GM18499 (cell line): ENCODE data around the gene SLFN12L.
"Not testable (repeated sequence)": the region's sequence is repeated elsewhere in the genome, so short reads cannot be mapped to it uniquely, and the experiment has no call there.

Experiments
- ATAC-seq: cut with Tn5 transposase; IDR thresholded peaks from one replicate; pipeline ENCODE4 v1.9.1; 2021; ENCODE audit warnings: moderate number of reproducible peaks; ENCODE audit not compliant: insufficient read depth, unreplicated experiment

Gene SLFN12L

DNA sequence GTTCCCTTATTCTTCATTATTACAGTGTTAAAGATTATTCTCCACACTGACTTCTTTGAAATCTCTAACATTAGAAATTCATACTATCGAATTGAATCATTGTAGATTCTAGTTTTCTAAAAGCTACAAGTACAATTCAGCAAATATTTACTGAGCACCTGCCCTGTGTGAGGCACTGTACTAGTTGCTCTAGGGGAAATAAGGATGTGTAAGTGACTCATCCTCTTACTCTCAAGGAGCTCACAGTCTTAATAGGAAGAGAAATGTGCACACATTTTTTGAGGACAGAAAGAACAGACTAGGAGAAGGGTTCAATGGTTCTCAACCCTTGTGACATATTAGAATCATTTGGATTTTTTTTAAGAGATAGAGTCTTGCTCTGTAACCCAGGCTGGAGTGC, 7.7 kb upstream of the SLFN12L start:
- no peak for ATAC-seq

DNA sequence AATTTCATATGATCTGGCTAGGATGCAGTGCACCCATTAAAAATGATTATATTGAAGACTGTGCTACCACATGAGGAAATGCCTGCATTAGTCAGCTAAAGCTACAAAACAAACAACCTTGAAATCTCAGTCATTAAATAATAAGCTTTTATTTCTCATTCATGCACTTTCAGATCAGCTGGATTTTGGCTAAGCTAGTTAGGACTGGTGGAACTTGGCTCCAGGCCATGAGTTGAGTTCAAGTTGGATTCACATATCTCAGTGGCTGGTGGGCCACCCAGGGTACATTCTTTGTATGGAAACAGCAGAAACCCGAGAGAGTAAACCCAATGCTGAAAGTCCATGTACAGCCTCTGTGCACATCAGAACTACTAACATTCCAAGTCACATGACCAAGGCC, 6.4 kb upstream of the SLFN12L start:
- ATAC-seq, result no peak

DNA sequence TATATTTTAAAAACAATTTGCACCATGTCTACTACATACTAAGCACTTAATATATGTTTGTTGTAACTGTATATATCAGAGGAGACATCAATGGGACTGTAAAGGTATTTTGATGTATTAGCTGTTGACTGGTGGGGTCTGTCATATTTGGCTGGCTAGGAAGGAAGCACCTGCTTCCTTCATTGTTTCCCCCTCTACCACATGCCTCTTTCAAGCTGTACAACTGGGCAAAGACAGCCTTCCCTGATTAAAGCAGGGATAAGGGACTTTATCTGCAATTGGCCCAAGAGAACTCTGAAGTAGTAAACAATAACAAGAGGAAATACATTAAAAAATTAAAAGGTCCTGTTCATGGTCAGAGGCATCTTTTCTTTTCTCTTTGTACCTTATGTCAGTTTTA, 5.5 kb upstream of the SLFN12L start:
- no peak for ATAC-seq

DNA sequence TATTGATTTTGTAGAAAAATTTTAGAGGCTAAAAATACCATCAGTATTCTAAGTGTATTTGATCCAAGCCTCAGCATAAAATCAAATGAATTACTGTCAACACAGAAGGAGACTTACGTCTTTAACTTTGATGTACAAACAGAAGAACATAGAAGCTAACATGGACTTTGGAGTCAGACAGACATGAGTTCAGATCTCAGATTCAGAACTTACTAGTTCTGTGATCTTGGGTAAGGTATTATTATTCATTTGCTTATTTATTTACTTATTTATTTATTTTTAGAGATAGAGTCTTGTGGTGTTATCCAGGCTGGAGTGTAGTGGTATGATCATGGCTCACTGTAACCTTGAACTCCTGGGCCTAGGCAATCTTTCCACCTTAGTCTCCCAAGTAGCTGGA, 4.0 kb upstream of the SLFN12L start:
- no peak for ATAC-seq

DNA sequence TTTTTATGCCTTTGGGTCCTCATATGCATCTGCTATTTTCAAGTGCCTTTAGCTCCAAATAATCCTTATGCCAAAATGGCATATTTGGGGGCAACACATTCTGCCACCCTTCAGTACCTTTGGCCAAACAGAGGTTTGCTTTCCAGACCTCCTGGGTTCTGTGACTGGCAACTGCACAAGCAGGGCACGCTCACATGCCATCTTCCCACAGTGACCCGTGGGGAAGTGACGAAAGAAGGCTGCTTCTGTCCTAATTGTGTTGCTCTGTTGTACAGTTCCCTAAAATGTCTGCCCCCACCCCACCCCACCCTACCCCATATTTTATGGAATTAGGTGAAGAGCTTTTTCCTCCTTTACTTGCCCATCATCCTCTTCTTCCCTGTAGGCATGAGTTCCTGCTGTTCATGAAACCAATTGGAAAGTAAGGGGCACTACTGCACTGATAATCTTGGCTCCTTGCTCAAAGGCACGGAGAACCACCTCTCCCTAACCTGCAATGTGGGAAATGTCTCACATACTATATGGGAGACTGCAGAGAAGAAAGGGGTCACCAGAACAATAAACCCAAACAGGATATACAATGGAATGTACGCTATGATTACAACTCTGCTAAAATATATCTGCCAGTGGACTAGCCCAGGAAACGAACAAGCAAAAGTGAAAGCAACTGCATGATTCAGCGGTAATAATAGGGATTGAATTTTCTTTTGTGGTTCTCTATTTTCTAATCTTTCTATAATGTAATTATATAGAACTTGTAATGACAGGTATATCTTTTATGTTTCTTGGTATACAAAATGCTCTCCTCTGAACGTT, 3.3 kb upstream of the SLFN12L start:
- ATAC-seq, result no peak

DNA sequence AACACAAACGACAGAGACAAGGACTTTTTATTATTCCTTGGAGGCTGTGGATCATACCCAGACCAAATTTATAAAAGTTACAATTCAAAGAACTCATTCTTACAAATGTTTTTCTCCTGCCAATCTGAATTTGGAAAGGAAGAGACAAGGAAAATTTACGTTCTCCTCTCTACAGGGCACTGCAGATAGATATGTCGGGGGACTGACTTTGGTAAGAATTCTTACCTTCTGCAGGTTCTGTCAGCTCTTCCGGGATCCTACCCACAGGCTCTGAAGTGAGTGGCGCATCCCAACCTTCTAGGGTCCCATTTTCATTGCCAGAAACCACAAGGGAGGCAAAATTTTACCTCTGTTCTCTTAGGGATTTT, 2.2 kb upstream of the SLFN12L start:
- no peak for ATAC-seq

DNA sequence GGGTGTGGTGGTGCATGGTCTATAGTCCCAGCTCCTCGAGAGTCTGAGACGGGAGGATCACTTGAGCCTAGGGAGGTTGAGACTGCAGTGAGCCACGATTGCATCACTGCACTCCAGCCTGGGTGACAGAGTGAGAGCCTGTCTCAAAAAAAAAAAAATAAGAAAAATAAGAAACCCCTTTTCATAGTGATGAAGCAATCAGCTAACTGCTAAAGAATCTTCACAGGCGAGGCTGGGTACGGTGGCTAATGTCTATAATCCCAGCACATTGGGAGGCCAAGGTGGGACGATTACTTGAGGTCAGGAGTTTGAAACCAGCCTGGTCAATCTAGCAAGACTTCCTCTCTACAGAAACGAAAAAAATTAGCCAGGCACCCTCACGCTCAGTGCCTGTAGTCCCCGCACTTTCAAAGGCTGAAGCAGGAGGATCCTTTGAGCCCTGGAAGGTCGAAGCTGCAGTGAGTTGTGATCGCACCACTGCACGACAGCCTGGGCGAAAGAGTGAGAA, 760 bp downstream of the SLFN12L start:
- ATAC-seq, result no peak

DNA sequence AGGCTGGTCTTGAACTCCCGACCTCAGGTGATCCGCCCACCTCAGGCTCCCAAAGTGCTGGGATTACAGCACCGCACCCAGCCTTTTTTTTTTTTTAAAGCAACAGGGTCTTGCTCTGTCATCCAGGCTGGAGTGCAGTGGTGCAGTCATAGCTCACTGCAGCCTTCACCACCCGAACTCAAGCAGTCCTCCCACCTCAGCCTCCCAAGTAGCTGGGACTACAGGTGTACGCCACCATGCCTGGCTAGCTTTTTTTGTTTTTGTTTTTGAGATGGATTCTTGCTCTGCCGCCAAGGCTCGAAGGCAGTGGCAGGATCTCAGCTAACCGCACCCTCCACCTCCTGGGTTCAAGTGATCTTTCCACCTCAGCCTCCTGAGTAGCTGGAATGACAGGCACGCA, 2.1 kb downstream of the SLFN12L start:
- ATAC-seq, result not testable (repeated sequence)

DNA sequence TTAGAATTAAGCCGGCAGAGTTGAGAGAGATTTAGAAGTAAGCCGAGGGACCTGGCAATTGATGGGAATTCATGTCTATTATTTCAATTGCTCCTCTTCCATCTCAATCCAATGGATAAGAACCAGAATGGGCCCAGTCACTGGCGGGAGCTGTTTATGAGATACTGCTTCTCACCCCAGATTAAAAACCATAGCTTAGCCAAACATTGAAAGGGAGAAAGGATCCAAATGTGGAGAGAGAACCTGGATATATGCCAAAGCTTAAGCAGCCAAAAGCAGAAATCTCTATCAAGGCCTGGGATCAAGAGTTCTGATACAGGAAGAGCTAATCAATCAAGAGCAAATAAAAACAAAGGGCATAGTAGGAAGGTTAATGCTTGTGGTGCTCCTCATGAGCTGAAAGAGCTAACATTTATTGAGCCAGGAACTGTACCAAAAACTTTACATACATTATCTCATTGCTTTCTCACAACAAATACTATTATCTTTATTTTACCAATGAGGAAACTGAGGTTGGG, 2.8 kb downstream of the SLFN12L start:
- no peak for ATAC-seq

DNA sequence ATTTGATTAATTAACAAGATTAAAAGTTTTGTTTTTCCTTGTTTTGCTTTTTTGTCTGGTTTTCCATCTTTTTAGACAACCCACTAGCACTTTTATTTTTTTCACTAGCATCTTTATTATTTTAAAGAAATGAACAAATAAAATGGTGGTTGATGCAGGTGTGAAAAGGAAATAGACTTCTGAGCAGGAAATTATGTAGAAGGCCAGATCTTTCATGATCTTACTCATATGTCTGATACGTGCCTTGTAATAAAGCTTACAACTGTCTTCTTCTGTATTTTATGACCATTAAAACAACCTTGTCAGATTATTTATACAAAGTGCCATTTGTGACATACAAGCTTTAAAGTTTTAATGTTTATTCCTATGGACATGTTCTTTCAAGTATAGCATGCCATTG, 6.3 kb downstream of the SLFN12L start:
- ATAC-seq, result no peak

DNA sequence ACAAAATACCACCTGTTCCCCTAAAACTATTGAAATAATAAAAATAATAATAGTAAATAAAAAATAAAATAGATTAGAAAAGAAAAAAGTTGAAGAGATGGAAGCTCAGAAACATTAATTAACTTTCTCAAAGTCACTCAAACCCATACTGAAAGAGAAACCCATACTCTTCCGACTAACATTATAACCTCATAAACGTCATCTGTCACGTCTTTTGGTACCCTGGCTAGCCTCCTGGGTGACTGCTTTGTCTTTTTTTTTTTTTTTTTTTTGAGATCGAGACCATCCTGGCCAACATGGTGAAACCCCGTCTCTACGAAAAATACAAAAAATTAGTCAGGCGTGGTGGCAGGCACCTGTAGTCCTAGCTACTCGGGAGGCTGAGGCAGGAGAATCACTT, 7.6 kb downstream of the SLFN12L start:
- ATAC-seq, result no peak

DNA sequence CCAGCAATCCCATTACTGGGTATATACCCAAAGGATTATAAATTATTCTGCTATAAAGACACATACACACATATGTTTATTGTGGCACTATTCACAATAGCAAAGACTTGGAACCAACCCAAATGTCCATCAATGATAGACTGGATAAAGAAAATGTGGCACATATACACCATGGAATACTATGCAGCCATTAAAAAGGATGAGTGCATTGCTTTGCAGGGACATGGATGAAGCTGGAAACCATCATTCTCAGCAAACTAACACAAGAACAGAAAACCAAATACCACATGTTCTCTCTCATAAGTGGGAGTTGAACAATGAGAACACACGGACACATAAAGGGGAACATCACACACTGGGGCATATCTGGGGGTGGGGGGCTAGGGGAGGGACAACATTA, 8.2 kb downstream of the SLFN12L start:
- ATAC-seq, result not testable (repeated sequence)

DNA sequence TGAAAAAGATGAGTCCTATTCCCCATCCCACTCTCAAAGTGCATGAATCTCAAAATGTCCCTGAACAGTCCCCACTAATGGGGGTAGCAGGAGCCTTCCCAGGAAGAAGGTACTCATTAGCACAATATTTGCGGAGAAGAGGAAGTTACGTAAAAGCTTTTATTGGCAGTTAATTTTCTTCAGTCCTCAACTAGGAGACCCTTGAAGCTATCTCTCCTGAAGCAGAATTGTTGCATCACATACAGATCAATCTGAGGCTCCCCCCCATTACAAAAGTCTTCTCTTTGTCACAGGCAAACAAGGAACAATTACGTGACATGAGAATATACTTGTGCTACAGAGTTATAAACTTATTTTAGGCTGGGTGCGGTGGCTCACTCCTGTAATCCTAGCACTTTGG, 14.2 kb downstream of the SLFN12L start:
- no peak for ATAC-seq

DNA sequence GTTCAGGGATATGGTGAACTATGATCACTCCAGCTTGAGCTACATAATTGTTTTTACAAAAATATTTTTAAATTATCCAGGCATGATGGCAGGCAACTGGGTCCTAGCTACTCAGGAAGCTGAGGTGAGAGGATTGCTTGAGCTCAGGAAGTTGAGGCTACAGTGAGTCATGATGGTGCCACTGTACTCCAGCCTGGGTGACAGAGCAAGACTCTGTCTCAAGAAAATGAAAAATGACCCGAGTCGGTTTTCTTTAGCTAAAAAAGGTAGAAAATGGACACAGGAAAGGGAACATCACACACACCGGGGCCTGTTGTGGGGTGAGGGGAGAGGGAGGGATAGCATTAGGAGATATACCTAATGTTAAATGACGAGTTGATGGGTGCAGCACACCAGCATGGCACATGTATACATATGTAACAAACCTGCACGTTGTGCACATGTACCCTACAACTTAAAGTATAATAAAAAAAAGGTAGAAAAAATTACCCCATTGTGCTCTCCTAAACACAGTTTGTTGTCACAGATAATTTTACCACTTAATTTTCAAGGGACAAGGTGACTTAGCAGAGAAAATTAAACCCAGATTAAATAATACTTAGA, 15.7 kb downstream of the SLFN12L start:
- ATAC-seq, result not testable (repeated sequence)

DNA sequence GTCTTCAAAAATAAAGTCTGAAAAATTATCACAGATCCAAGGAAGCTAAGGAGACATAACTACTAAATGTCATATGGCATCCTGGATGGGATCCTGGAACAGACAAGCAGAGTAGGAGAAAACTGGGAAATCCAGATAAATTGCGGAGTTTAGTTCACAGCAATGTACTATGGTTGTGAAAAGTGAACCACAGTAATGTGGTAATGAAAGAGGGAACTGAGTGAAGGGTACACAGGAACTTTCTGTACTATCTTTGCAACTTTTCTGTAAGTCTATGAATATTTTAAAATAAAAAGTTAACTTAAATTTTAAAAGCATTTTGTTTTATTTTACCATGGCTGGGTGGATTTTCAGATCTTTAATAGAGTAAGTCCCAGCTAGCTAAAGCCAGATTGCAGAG, 16.3 kb downstream of the SLFN12L start:
- ATAC-seq, result no peak

DNA sequence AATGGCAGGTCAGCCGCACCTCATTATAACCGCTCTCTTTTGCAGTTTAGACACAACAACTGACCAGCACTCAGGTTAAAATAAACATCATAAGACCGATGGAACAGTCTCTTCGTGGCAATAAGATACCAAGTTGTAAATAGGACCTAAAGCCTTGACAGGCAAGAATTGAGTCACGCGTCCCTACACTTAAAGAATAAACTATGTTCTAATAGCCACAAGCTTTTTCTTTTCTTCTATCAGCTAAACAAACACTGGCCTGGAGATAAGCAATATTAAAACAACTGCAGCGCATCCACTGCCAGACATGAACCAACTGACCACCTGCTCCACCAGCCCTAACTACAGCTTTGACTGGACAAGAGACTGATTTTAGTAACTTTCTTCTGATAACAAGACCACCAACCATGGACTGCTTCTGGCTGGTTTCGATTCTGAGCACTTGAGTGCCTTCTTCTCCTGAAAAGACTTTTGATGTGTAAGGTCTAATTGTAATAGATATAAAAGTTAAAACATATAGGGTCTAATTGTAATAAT, 17.5 kb downstream of the SLFN12L start:
- ATAC-seq, result no peak

DNA sequence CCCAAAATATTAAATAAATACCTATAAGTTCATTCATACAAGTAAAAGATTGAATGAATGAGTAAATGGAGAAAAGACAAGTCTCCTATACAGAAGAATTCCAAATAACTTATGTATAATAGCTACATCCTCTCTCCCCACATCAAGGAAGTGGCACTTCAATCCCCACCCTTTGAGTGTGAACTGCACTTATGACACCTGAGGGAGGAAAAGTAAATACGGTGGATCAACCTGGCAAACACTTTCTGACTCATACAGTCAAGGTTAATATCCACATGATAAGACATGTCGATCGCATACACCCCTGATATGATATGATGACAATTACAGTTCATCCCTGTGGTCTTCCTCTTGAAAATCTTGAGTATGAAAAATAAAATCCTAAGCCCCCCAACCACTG, 18.0 kb downstream of the SLFN12L start:
- ATAC-seq, result no peak

DNA sequence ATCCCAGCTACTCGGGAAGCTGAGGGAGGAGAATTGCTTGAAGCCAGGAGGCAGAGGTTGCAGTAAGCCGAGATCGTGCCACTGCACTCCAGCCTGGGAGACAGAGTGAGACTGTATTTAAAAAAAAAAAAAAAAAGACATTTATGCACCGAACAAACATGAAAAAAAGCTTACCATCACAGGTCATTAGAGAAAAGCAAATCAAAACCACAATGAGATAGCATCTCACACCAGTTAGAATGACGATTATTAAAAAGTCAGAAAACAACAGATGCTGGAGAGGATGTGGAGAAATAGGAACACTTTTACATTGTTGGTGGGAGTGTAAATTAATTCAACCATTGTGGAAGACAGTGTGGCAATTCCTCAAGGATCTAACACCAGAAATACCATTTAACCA, 19.0 kb downstream of the SLFN12L start:
- not testable (repeated sequence) for ATAC-seq

DNA sequence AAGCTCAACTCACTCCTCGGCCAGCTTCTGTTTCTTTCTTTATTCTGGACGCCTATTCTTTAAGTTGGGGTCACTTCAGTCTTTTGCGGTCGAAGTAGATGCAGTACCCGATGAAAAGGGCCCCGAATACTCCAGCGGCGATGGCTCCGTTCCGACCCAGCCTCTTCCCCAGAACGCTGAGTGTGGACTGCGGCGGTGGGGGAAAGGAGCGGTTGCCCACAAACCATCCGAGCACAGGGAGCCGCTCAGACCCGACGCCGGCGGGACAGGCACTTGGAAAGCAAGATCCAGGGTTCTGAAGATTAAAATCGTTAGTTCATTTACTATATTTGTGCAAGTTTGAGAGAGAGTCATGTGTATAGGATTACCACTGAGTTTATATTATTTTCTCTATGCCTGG, 22.5 kb downstream of the SLFN12L start:
- no peak for ATAC-seq

DNA sequence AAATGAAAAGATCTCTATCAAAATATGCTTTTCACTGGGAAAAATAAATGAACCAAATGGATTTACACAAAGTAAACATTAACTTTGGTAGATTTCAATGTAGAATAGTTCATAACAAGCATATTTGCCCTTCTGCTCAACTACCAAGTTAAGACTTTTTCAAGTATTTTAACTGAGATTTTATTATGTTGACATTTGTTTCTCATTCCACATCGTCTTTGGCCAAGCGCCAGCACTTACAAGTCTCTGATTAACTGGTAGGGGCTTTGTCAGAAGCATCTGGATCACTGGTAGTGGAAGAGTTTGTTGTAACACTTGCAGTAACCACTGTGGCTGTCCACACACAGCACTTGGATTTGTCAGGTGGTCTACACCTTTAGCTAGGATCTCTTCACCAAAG, 22.9 kb downstream of the SLFN12L start:
- no peak for ATAC-seq

DNA sequence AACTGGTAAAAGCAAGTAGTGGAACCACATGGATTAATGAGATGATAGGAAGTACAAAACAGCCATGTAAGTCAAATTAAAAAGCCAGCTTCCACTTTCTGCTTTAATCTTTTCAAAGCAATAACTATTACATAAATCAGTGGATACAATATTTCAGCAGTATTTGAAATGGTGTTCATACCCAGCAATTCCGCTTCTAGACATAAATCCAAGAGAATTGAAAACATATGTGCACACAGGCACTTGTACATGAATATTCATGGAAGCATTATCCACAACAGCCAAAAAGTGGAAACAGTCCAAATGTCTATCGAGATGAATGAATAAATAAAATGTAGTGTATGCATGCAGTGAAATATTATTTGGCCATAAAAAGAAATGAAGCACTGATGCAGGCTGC, 27.4 kb downstream of the SLFN12L start:
- no peak for ATAC-seq
